HuH-7.5 (cell line): Measurements from ENCODE around the gene PIGU.
"Not testable (repeated sequence)": the region's sequence is repeated elsewhere in the genome, so short reads cannot be mapped to it uniquely, and the experiment has no call there.

Experiments used
- DNase-seq: peaks from one replicate; pipeline ENCODE4 v3.0.0; 2011; ENCODE audit warnings: low spot score

PIGU gene

GRCh38 chr20:34661811-34662210, 15.1 kb downstream of the PIGU start:
- DNase-seq: not testable (repeated sequence)

- DNase-seq: not testable (repeated sequence)
Measured at GRCh38 chr20:34658654-34659053, 18.2 kb downstream of the PIGU start.

GRCh38 chr20:34654207-34654744, 22.6 kb downstream of the PIGU start:
- no peak for DNase-seq

- DNase-seq: no peak
Measured at GRCh38 chr20:34651200-34651599, 25.7 kb downstream of the PIGU start.

DNA sequence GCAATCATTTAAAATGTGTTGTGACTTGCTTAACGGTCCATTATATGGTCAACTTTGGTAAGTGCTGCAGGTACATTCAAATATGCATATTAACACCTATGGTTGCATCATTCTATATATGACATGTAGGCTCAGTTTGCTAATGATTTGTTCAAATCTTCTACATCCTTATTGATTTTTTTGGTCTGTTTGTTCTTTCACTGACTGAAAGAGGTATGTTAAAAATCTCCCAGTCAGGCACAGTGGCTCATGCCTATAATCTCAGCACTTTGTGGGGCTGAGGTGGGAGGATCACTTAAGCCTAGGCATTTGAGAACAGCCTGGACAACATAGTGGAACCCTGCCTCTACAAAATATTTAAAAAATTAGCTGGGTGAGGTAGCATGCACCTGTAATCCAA, 29.2 kb downstream of the PIGU start:
- no peak for DNase-seq

GRCh38 chr20:34644951-34645350, 31.9 kb downstream of the PIGU start:
- DNase-seq: no peak

GRCh38 chr20:34644345-34644744, 32.5 kb downstream of the PIGU start:
- no peak for DNase-seq

DNA sequence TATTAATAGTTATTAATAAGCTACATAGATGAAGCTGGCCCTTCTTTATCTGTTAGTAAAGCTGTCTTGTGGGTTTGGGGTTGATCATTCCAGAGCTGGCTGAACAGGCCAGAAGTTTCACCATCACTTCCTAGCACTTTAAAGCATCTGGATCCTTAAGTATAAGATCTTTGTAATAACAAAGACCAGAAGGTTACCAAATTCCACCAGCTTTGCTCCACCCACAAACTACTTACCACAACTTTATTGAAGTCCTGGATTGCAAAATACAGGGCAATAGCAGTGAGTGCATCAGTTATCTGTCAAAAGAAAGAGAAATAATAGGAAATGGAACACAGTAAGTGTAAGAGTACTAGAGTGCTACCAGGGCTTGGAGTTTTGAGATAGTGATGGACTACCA, 33.0 kb downstream of the PIGU start:
- no peak for DNase-seq

GRCh38 chr20:34642009-34642408, 34.9 kb downstream of the PIGU start:
- DNase-seq: no peak

DNA sequence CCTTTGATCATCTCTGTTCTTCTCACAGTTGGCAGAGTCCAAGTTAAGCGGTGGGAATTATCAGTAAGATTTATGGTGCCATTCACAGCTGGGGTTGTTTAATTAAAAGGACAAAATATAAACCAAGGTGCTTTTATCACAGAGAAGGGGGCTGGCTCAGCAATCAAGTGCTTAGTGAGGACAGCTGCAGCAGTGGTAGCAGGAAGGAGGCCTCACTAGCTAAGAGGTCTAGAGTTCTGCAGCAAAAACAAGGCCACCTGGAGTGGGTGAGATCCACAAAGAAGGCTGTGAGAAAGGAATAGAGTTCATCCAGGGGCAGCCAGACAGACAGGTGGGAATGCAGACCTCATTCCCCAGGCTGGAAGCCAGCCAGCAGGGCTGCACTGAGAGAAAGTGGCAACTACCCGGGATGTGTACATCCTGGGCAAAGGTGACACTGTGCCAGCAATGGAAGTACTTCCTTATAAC, 37.1 kb downstream of the PIGU start:
- no peak for DNase-seq

DNA sequence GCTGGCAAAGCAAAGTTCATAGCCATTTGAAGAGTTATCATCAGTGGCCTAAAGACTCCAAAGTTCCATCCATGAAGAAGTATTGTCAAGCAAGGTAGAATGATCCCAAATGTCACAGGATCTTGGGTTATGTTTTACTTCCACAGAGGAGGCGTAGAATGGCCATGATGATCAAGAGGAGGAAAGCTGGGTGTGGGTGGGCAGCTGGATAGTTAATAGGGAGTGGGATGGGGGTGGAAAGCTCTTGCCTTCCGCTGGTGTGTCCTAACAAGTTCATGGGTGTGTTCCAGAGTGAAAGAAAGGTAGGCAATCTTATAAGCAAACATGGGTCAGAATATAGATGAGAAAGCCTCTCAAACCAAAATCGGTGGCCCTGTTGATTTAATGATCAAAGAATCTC, 38.4 kb downstream of the PIGU start:
- no peak for DNase-seq

GRCh38 chr20:34638039-34638292, 38.9 kb downstream of the PIGU start:
- no peak for DNase-seq

- DNase-seq: no peak
Measured at GRCh38 chr20:34637245-34638038, 39.5 kb downstream of the PIGU start.

GRCh38 chr20:34636648-34637047, 40.2 kb downstream of the PIGU start:
- no peak for DNase-seq

GRCh38 chr20:34634392-34634791, 42.5 kb downstream of the PIGU start:
- DNase-seq: no peak

DNA sequence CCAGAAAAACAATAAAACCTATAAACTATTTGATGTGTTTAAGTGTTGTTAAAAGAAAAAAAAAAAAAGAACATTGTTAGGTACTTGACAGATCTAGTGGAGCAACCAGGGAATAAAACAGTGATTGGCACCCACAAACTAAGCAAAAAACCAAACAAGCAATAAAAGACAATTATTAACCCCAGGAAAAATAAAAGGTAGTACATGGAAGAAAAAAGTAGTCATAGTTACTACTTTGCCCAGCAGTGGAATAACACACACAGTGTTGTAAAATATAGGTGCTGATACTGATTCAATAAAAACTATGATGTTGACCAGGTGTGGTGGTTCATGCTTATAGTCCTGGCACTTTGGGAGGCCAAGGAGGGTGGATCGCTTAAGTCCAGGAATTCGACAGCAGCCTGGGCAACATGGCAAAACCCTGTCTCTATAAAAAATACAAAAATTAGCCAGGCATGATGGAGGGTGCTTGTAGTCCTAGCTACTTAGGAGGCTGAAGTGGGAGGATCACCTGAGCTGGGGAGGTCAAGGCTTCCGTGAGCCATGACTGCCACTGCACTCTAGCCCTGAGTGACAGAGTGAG, 43.9 kb downstream of the PIGU start:
- no peak for DNase-seq

DNA sequence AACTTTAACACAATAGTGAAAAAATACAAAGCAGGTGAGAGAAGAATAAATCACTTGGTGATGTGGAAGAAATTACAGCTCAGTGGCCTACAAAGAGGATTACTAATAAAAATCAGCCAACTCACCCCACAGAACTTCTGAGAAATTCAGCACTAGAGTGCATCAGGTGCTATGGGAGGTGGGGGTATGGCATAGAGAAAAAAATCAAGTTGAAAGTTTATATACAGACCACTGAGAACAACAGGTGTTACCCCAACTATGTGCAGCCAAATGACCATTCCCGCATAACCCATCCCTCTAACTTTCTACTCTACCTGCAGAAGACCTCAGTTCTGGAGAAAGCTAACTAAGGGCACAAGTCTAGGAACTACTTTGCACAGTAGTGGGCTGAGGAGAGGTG, 47.0 kb downstream of the PIGU start:
- no peak for DNase-seq

- no peak for DNase-seq
Measured at GRCh38 chr20:34629342-34629741, 47.5 kb downstream of the PIGU start.

DNA sequence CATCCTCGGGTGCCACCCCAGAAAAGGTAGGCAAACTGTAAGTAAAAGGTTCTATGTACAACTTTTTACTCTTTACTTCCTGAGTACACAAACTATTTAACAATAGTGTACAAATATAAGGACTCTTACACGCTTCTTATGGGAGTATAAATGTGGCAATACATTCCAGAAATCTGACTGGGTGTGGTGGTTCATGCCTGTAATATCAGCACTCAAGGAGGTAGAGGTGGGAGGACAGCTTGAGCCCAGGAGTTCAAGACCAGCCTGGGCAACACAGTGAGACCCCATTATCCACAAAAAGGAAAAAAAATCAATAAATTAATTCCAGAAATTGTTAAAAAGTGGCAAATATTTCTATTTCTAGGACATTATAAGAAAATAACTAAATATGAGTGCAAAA, 48.9 kb downstream of the PIGU start:
- no peak for DNase-seq

DNA sequence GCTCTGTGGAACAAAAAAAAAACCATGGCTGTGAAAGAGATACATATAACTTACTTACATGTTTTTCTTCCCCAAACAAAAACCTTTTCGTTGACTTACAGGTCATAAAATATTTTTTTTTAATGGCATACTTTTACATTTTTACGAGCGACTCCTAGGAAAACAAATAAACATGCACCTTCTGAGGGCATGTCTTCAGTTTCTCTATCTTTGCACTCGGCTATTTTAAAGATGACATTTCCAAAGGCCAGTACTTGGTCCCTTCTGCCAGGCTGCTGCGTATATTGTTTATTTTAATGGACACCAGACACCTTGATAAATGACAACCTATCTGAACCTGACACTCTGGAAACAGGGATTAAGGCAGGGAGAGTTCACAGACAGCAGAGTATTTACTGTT, 49.4 kb downstream of the PIGU start:
- no peak for DNase-seq

GRCh38 chr20:34626992-34627391, 49.9 kb downstream of the PIGU start:
- no peak for DNase-seq

- no peak for DNase-seq
Measured at GRCh38 chr20:34624629-34625028, 52.3 kb downstream of the PIGU start.

DNA sequence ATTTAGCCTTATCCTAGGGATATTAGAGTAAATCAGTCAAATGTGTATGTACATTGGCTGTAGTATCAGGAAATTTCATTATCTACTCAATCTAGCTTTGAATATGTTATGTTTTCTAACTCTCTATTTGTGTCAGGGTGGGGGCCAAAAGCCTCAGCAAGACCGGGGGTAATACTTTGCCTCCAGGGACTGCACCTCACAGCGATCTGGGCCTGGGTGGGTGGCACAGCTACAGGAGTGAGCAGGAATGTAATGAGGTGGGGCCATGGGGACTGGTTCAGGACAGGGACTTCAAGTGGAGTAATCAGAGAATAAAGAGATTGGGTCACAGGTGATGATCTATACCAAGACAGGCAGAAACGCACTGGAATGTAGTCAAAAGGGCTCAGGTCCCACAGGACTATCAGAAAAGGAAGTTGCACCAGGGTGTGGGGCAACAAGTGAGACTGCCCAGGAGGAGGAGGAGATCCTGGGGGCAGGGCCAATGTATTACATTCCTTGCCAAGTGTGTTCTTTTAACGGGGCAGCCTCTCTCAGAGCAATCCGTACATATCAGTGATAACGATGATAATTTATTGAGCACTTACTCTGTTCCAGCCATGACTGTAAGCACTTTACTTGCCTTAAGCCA, 54.0 kb downstream of the PIGU start:
- DNase-seq: no peak
